HG03575 (cell line): ENCODE measurements around the gene CAMK4.

Experiments used
- ATAC-seq: cut with Tn5 transposase; IDR thresholded peaks from one replicate; pipeline ENCODE4 v1.9.1; 2021; ENCODE audit not compliant: unreplicated experiment, insufficient number of reproducible peaks, low FRiP score; ENCODE audit errors: extremely low read depth

The CAMK4 gene

DNA sequence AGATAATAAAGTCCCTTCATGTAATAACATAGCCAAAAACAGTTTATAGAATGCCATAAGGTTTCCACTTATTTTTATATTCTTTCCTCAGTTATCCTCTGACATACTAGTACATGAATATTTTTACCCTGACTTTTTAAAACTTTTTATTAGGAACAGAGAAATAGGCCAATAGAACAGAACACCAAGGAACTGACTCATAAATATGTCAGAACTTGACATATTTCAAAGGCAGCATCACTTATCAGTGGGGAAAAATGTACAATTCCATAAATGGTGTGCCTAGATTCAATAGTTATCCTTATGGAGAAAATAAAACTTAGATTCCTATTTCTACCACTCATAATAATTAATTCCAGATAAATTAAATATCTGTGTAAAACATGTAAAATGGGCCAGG is 278.8 kb downstream of the CAMK4 start:
- no peak for ATAC-seq

- no peak for ATAC-seq
These were observed 280.9 kb downstream of the CAMK4 start for GRCh38 chr5:111505096-111505495.

DNA sequence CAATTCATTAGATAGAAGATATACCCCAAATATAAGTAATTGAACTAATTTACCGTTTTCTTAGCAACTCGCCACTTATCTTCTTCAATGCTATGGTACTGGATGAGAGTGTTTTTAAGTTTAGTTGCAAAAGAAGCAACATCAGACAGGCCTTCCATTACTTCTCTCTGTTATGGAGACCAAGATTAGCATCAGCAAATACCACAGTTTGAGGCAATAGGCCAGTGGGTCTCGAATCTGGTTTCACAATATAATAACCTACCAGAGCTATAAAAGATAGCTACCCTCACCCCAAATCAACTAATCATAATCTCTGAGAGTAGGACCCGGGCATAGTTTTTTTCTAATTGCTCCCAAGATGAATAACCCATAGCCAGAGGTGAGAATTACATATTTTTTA is 283.1 kb downstream of the CAMK4 start:
- no peak for ATAC-seq

- ATAC-seq = no peak
These were observed 284.9 kb downstream of the CAMK4 start for GRCh38 chr5:111509119-111509518.

GRCh38 chr5:111511174-111511830 is 287.1 kb downstream of the CAMK4 start:
- no peak for ATAC-seq

DNA sequence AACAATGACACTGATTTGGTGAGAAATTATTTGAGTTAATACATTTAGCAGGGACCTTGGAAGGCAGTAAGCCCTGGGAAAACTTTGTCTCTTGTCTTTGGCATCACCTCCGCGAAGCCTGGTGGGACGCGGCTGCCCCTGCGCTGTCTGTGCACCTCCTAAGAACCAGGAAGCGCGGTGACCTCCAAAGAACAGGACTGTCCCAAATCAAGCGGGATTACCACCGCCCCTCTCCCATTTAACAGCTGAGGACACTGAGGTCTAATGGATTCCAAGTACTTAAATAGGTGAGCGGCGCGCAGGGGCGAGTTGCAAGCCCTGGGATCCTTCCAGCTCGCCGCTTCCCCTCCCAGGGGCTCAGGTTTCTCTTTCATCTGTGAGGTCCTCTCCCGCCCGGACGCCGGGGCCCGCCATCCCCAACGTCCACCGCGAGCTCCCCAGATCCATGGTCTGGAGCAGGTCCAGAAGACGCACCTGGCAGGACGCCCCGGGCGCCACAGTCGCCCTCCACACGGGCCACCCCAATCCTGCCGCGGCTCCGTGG is 287.7 kb downstream of the CAMK4 start:
- no peak for ATAC-seq

DNA sequence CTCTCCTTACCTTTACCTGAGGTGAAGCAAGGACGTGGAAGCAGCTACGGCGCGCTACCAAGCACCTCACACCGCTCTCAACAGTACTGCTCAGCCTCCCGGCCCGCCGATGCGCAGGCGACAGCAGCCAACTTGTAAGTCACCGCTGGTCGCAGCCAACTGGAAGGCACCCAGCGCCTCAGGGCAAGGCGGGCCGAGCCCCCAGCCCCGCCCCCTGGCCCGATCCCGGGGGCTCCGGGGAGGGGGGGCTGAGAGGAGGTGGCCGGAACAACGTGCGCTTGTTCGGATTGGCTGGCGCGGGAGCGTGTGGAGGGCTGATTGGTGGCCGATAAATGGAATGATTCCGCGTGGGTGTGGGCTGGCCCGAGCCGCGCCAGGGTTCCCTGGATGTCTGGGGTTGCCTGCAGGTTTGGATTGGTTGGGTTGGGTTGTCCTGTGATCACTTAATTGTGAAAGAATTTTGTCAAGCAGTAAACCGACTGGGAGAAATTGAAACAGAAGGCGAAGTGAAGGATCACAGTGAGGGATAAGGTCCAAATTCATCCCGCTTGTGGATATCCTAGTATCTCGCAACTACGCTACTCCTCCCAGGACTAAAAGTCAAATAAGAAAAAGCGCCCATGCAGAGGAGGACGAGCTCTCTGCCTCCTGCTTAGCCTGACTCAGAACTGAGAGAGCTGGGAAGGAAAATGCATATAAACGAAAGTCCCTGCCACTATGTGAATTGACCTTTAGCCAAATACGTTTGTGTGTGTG is 288.4 kb downstream of the CAMK4 start, which contains the start of gene STARD4:
Gene STARD4 (minus strand): TSS at position 161 of the 756 bp plus-strand sequence. CDS start 5,102 bp downstream, outside the sequence.
- ATAC-seq = peak; percentile 85

DNA sequence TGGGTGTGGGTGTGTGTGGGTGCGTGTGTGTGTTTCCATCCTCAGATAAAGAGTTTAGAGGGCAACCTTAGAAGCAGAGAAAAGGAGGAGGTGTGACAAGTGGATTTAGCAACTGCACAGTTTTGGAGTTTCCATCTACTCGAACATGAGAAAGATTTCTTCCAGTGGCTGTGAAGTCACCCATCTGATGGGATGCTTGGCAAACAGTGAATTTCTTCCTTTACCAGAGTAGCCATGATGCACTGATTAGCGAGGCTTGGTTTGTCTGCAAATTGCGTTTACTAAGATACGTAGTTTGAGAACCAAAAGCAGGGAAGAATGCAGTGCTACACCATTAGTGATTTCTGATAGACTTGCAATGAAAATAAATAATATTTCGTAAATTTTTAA is 288.9 kb downstream of the CAMK4 start:
- no peak for ATAC-seq

DNA sequence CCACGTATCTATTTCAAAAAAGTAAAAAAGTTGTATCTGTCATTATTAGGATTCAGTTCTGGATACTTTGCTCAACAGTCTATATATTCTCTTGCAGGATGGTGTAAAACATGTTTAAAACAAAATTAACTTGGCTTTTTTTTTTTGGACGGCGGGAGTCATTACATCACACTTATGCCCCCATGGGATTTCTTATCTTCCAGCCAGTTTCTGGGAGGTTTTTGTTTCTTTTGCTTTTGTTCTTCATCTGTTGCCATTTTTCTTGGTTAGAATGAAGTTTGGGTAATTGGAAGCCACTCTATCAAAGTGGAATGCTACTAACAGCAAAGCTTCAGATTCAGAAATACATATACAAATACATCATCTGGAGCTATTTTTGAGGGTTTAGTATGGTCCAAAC is 289.9 kb downstream of the CAMK4 start:
- ATAC-seq = no peak

GRCh38 chr5:111517853-111518501 is 293.8 kb downstream of the CAMK4 start:
- ATAC-seq = no peak

DNA sequence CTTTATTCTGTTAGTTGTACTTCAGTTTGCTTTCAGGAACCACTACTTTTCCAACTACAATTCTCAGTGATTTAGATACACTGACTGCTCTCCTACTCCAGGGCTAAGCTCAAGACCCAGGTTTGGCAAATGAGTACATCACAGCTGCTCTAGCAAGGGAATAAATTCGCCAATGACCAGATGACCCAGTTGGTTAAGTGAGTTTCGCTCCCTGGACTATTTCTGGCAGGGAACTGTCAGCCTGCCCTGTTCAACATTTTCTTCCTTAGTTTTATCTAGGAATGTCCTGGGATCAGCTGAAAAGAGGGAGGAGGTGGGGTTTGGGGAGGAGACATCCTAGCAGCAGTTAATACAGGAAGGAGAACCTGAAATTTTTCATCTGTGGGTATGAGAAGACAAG is 294.6 kb downstream of the CAMK4 start:
- ATAC-seq = no peak

- no peak for ATAC-seq
These were observed 296.7 kb downstream of the CAMK4 start for GRCh38 chr5:111520908-111521307.

DNA sequence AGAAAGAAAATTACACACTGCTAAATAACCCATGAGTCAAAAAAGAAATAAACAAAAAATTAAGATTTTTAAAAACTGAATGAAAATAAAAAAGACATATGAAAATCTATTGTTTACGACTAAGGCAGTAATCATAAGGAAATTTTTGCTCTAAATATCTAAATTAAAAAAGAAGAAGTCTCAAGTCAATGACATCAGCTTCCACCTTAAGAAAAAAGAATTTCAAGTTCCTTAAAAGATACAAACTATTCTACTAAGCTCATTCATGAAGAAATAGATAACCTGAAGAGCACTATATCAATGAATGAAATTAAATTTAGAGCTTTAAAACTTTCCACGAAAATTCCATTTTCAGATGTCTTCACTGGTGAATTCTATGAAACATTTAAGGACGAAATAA is 303.9 kb downstream of the CAMK4 start:
- ATAC-seq = no peak

DNA sequence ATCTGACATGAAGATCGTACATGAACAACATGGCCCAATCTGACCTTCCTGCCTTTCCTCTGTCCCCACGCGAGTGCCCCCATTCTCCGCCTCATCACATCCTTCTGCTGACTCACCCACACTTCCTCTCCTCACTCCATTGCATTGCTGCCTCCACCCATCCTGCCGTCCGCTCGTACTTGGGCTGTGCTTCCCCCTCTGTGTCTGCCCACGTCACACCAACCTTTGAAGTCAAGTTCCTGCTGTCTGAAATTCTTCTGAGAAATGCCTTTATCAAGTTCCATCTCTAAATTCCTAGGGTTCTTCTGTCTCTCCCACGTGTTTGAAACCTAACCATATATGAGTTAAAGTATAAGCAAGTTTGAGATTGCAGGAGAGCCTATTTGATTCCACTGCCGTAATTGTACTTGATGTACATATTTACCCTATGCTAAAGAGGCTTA is 306.1 kb downstream of the CAMK4 start:
- peak; percentile 71 for ATAC-seq

DNA sequence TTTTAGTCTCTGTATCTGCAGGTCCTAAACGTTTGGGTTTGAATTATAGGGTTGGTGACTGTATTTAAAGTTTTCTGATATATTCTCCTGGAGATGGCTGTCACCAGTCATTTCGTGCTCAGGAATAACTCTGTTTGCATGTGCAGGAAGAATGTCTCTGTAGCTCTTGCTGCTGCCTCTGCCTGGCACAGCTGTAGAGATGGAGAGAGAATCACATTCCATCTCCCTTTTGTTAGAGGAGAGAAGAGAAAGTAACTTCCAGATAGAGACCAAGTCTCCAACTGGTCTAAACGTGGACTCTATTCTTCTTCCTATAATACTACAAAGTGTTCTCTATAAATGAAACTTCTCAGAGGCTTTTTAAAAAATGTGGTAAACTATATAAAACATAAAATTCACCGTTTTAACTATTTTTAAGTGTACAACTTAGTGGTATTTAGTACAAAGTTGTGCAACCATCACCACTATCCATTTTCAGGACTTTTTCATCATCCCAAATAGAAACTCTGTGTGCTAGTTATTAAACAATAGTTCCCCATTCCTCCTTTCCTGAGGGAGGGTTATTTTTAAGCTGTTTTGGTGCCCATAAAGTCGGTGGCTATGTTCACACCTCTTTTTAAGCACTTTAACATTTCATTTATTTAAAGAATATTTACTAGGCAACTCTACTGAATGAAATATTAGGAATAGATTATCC is 308.9 kb downstream of the CAMK4 start:
- ATAC-seq = no peak

- no peak for ATAC-seq
These were observed 311.8 kb downstream of the CAMK4 start for GRCh38 chr5:111535879-111536549.

GRCh38 chr5:111537141-111538024 is 313.2 kb downstream of the CAMK4 start:
- no peak for ATAC-seq
